Activated T-cell treated with anti-CD3 and anti-CD28 coated beads, Interleukin-2, amount 50 U/mL, for 48 hours (primary cell): ENCODE measurements around the gene ZMAT5.

Experiments
- DNase-seq, 2 experiments: peaks; one replicate each; pipeline ENCODE4 v3.0.0-alpha.2; 2020

Gene ZMAT5

GRCh38 chr22:29704528-29705285 lies 62.1 kb downstream of the ZMAT5 start:
- DNase-seq: no peak

DNA sequence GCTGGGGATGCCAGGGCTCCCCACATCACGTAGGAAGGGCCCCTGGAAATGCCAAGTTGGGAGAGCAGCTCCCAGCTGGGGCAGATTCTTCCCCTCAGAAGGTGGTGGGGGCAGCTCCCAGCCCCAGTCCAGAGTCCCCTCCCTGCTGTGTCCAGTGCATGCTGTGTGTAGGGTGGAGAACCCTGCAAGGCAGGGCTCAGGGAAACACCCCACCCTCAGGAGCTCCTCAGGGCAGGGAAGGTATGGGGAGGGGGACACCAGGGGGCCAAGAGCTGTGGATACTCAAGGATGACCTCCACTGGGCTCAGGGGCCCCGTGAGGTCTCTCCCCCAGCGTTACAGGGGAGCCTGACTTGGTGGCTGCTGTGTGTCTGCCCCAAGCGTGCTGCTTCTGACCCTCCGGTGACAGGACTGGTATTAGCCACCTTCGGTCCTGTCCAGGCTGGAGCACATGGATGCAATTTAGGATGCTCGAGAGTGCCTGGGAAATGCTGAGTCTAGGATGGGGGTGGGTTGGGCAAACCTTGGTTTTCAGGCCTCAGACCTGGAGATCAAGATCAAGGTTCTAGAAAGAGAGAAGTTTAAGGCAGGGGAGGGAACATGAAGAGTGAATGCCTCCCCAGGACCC lies 63.1 kb downstream of the ZMAT5 start:
- DNase-seq: no peak

DNA sequence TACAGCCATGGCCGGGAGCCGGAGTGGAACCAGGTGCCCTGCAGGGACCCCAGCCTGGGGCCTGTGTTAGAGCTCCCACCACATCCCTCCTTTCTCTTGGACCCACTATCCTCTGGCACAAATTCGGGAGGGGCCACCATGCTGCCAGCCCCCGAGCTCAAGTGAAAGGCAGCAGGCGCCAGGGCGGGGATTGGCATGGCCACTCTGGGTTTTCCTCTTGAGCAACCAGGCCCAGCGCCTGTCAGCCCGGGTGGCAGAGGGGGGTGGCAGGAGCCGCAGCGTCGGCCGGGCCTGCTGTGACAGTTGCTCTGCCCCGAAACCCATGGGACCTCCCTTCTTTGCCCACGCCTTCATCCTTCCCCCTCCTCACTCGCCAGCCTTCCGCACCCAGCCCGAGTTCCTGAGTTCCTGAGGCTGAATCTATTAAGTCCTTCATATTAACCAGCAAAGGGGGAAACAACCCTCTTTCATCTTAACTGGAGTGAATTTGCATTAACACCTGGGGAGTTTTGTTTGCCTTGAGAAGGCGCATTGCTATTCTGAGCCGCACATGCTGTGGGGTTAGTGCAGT lies 63.8 kb downstream of the ZMAT5 start:
- no peak for DNase-seq

DNA sequence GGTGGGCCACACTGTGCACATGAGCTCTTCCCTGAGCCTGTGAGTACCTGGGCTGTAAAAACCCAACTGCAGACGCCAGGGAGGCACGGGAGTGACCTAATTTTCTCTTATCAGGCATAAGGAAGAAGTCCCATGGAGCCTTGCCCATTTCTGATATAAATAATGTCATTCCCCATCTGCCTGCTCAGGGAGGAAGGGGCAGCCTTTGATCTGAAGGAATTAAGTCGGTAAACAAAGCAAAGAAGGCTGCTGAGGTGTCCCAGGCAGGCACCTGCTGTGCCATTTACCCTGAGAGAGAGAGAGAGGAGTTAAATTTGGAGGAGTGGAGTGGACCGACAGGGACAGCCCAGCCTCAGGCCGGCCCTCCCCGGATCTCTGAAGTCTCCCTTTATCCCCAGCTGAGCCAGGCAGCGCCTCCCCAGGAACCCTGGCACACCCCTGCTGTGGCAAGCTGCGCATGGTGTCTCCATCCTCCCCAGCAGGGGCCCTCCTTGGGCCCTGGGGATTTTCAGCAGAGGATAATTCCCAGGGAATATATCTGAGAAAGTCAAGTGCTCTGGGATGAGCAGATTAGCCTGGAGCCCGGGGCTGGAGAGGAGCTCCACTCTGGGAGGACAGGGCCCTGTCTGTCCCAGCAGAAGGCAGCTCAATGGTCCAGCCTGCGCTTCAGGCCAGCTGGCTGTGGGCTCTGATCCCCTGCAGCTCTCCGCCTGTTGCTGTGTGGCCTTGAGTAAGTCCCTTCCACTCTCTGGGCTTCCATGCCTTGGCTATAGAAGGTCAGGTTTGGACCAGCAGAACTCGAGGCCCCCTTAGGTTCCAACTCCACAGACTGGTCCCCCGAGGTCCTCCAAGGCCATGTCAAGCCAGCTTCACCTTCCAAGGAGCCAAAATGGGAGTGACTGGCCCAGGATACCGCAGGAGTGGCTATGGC lies 64.5 kb downstream of the ZMAT5 start:
- DNase-seq: no peak

DNA sequence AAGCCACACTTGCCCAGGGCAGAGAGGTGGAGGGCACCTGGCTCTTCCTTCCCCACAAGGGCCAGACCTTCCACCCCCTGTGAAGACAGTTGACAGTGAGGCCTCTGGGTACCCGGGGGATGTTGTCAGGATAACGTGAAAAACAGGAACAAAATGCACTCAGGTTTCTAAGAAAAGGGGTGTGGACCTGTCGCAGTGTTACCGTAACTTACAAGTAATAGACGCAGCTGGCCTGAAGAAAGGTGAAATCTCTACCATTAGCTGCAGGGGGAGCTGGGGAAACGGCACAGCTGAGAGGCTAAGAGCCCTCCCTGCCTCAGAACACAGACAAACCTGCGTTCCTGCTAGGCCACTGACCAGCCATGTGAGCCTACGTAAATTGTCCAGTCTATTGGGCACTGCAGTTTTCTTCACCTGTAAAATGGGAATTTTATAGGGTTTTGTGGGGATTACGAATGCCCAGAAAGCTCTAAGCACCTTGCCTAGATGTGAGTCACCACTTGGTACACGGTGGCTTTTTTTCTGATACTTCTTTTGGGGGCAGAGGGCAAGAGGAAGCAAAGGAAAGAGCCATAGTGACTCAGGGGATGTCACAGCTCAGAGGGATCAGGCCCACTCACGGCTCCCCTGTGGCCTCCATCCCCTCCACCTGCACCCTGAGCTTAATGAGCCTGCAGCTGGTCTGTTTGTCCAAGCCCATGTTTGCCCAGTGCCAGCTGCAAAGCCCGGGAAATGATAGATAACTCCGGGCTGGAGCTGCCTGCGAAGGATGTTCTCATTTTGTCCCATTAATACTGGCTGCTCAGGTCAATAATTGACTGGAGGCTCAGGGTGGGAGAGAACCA lies 65.4 kb downstream of the ZMAT5 start:
- DNase-seq: peak in 1 of 2 experiments; percentile 34

DNA sequence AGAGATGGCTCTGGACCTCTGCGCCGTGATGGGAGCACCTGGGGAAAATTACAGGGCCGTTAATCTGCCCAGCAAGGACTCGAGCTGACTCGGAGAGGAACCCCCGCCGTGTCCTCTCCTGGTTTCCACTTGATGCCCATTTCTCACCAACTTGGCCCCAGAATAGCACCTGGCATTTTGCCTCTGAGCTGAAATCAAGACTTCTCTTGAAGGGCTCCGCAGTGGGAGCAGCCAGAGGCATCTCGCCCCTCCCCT lies 66.0 kb downstream of the ZMAT5 start:
- DNase-seq: no peak

DNA sequence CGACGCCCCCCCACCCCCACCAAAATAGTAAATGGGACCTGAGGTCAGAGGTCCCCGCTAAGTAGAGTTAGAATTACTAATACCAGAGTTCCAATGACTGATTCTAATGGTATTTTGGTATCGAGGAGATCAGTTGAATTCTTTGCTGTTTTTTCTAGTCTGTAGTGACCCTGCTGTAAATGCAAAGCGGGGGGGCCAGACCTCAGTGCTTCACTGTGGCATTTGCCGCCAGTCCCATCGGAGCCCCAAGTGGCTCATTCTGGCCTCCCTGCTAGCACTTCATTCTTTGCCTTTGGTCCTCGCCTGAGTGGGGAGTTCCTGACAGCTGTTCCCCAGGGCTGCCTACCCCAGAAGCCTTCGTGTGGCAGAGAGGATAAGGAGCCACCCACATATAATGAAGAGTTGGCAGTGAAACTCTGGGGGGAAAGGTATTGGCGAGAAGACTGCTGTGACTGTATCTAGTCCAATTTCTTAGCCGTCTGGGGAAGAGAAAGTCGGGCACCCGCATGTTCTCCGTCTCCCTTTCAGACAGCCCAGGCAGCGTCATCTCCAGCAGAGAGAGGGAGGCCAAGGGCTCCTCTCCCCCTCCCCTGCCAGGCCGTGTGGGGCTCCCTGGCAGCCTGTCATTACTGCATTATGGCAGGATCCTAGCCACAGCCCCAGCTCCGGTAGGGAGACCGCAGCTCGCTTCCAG lies 66.5 kb downstream of the ZMAT5 start:
- no peak for DNase-seq

GRCh38 chr22:29697853-29698598 lies 68.8 kb downstream of the ZMAT5 start:
- DNase-seq: no peak

DNA sequence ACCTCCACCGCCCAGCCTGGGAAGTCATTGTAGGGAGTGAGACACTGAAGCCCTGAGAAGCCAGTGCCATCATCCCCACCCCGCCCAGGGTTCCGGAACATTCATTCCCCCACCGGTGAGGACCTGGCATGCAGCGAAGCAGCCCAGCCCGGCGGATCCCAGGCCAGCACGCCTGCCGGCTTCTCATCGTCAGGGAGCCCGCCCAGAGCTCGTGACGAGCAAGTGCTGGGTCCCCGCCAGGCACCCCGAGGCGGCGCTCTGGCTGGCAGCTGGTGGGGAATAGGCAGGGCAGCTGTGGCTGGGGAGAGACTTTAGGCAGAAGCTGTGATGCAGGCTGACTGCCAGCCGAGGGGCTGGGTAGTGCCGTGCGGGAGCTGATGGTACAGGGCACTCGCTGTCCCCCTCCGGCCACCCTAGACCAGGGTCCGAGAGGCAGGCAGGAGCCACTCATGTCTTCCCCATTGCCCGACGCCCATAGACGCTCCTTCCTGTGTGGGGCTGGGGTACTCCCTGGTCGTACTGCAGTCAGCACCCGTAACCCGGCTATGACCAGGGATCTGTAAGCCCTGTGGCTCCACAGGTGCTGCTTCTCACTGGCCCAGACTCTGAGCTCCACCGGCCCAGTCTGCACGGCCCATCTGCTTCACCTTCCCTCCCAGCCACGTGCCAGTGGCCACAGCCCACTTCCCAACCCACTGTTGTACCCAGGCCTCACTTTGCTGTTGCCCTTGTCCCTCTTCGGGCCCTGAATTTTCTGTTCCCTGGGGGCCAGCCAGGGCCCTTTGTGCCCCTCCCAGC lies 71.5 kb downstream of the ZMAT5 start:
- no peak for DNase-seq

DNA sequence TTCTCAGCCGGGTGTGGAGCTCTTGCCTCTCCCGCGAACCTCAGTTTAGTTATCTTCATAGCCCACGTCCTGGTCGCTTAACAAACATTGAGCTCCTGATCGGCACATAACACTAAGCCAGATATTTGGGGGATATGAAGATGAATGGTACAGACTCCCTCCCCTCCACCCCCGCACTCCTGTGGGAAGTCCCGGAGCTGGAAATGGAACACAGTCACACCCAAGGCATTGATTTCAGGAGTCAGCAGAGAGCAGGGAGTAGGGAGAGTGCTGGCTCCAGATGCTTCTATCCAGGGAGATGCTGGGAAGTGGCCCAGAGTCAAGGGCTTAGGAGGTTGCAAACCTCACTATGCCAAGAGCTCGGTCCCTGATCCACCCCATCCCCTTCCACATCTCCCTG lies 73.1 kb downstream of the ZMAT5 start:
- DNase-seq: no peak

GRCh38 chr22:29693161-29693560 lies 73.6 kb downstream of the ZMAT5 start:
- DNase-seq: no peak

- no peak for DNase-seq
These were observed 74.5 kb downstream of the ZMAT5 start for GRCh38 chr22:29692327-29692640.

GRCh38 chr22:29691636-29692326 lies 75.0 kb downstream of the ZMAT5 start:
- DNase-seq: no peak

GRCh38 chr22:29690476-29690875 lies 76.3 kb downstream of the ZMAT5 start:
- DNase-seq: no peak

- DNase-seq: peak; percentile 54 to 57
These were observed 77.0 kb downstream of the ZMAT5 start for GRCh38 chr22:29689880-29690213.

GRCh38 chr22:29689206-29689879 lies 77.5 kb downstream of the ZMAT5 start:
- DNase-seq: no peak

DNA sequence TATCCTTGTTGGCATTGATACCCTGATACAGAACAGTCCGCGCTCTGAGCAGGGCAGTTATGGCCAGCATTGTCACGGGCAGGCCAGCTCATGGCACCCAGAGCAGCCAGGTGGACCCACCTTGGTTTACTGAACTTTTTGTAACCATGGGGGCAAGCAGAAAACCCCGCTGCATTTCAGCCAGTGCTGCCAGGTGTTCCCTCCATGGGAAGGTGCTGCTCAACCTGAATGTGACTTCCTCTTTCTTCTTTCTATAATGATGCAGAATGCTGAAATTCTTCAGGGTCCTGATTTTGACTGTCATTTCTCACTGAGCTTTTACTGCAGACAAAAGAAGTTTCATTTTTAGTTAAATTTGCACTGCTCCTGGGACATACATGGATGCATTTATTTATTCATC lies 82.6 kb downstream of the ZMAT5 start:
- no peak for DNase-seq

DNA sequence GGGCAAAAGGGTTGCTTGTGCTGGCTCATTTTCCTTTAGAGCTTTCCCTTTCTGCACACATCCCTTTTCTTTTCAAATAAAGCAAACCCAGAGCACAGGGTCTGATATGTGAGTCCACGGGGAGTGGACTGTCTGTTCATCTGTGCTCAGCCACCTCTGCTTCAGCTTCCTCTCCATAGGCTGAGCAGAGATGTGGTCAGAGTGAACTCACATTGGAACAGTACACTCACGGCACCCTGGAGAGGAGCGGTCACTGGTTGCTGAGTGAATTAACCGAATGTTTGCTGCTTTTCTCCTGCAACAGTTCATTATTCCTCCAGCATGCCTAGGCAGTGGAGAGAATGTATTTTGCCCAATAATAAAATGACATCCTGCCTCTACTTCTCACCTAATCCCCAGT lies 83.3 kb downstream of the ZMAT5 start:
- no peak for DNase-seq
